PC-9 (cell line): ENCODE measurements around the gene RNASEL. TPM values are rescaled to one million over a fixed set of nuclear protein-coding genes. Genes with fewer than 3 reads are reported as not detected.

Source experiments
- BruUV-seq: library from RNA; stranded (reverse); fragments of 400-500 nt; replicated peaks from 2 replicates; lab custom pipeline; 2021; lab: Mats Ljungman, UMichigan
- CTCF ChIA-PET: fragments of 300-600 bp; sonication (Branson Sonifier 250); formaldehyde crosslinking; loops from one replicate; lab custom pipeline; 2022; ENCODE audit warnings: antibody characterized with exemption; lab: Charles Lee
- POLR2A ChIA-PET: fragments of 300-600 bp; sonication (Branson Sonifier 250); formaldehyde crosslinking; loops from one replicate; lab custom pipeline; 2022; ENCODE audit warnings: antibody characterized with exemption; ENCODE audit not compliant: unreplicated experiment; lab: Charles Lee
- DNase-seq, 2 experiments: peaks; one replicate each; pipeline versions ENCODE4 v3.0.0 to v3.0.0-alpha.2; 2015 to 2022; ENCODE audit warnings: mixed read lengths in 1 of 2
- H2AFZ ChIP-seq: fragments of 200-600 bp; sonication (generic); 2 replicates; pipeline ENCODE4 v1.8.1; 2017; ENCODE audit warnings: antibody characterized with exemption
- H3F3A ChIP-seq: fragments of 200-600 bp; sonication (generic); 2 replicates; pipeline ENCODE4 v1.8.1; 2017; ENCODE audit warnings: antibody characterized with exemption, mild to moderate bottlenecking, low read depth; ENCODE audit not compliant: insufficient read depth
- H3K27ac ChIP-seq: fragments of 200-600 bp; sonication (generic); 2 replicates; pipeline ENCODE4 v1.6.1; 2016; ENCODE audit warnings: mixed run types
- H3K27me3 ChIP-seq: fragments of 200-600 bp; sonication (generic); 2 replicates; pipeline ENCODE4 v1.6.1; 2016; ENCODE audit warnings: low read depth, mixed run types; ENCODE audit not compliant: insufficient read depth
- H3K36me3 ChIP-seq: fragments of 200-600 bp; sonication (generic); 2 replicates; pipeline ENCODE4 v1.6.1; 2016; ENCODE audit warnings: low read depth, mixed run types
- H3K4me1 ChIP-seq: fragments of 200-600 bp; sonication (generic); replicated peaks from 2 replicates; pipeline ENCODE4 v1.6.1; 2016; ENCODE audit warnings: mixed run types; ENCODE audit not compliant: insufficient read depth
- H3K4me2 ChIP-seq: fragments of 200-600 bp; sonication (generic); 2 replicates; pipeline ENCODE4 v1.6.1; 2017; ENCODE audit warnings: mixed run types
- H3K4me3 ChIP-seq: fragments of 200-600 bp; sonication (generic); 2 replicates; pipeline ENCODE4 v1.6.1; 2016; ENCODE audit warnings: mixed run types
- H3K79me2 ChIP-seq: fragments of 200-600 bp; sonication (generic); 2 replicates; pipeline ENCODE4 v1.6.1; 2017; ENCODE audit warnings: low read depth, mixed run types
- H3K9me2 ChIP-seq: fragments of 200-600 bp; sonication (generic); 2 replicates; pipeline ENCODE4 v1.8.1; 2017; ENCODE audit warnings: mild to moderate bottlenecking; ENCODE audit not compliant: insufficient read depth
- H3K9me3 ChIP-seq: fragments of 200-600 bp; sonication (generic); 2 replicates; pipeline ENCODE4 v1.8.1; 2016; ENCODE audit warnings: low read depth; ENCODE audit not compliant: insufficient read depth
- H4K20me1 ChIP-seq: fragments of 200-600 bp; sonication (generic); 2 replicates; pipeline ENCODE4 v1.8.1; 2017; ENCODE audit not compliant: insufficient read depth
- EZH2 ChIP-seq: fragments of 200-600 bp; sonication (generic); IDR thresholded peaks from 2 replicates; pipeline ENCODE4 v1.8.0; 2017; ENCODE audit warnings: antibody characterized with exemption, low read depth
- intact Hi-C: fragments of 100-400 bp; cut with micrococcal nuclease; formaldehyde crosslinking; loops from one replicate; pipeline ENCODE4 v1.10.0; 2022; ENCODE audit not compliant: unreplicated experiment
- total RNA-seq: library from RNA; stranded (reverse); gene quantifications from 2 replicates; pipeline ENCODE4 v1.2.3, GENCODE V29; 2021
- TF ChIP-seq, protein P1 (sequence below): fragments of 200-600 bp; sonication (generic); conservative IDR thresholded peaks from 2 replicates; pipeline ENCODE4 v1.6.1; 2017; ENCODE audit warnings: mixed run types, antibody characterized with exemption, mild to moderate bottlenecking, moderate library complexity

Gene RNASEL
- total RNA-seq, 1 experiment from 2014 or later = 6.3 TPM

DNA sequence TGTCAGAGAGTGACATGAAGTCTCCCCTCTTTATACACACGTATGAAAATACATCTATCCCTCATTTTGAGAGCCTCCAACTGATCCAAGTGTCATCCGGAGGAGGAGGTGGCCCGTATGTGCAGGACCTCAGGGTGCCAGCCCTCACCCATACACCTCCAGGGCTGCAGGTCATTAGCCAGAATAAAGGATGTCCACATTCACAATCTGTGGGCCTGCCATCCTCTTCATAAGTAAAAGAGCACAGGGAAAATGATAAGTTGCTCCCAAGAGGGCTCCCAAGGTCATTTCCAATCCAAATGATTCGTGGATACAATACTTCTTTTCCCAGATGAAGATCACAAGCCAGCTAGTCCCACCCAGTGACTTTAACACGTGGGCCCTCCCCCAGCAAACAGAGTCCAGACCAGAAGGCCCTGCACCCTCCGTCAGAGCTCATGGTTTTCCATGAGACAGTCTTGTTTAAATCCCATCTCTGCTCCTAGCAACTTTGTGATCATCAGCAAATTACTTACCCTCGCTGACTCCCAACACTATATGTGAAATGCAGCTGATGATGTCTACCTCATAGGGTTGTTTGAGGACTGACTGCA is 28.6 kb downstream of the RNASEL start:
- intact Hi-C loops = no loop called here
- Histone ChIP-seq H3K4me3 (no peak overlapping the region), H3K79me2 (no peaks in the 10 kb centered on the region), H3K27ac (no peak overlapping the region), H2AFZ (no peak overlapping the region), H3F3A (no peaks in the 10 kb centered on the region), H4K20me1 (no peaks in the 10 kb centered on the region), H3K27me3 (no peaks in the 10 kb centered on the region), H3K4me1 (no peaks in the 10 kb centered on the region), H3K36me3 (no peaks in the 10 kb centered on the region), H3K9me2 (no peaks in the 10 kb centered on the region), H3K9me3 (0 out of 2 replicates have a peak, but pooled peaks cover 3% of the 10 kb centered on the region), H3K4me2 (no peak overlapping the region)
- TF ChIP-seq EZH2 = no peak
- TF ChIP-seq, protein P1, sequence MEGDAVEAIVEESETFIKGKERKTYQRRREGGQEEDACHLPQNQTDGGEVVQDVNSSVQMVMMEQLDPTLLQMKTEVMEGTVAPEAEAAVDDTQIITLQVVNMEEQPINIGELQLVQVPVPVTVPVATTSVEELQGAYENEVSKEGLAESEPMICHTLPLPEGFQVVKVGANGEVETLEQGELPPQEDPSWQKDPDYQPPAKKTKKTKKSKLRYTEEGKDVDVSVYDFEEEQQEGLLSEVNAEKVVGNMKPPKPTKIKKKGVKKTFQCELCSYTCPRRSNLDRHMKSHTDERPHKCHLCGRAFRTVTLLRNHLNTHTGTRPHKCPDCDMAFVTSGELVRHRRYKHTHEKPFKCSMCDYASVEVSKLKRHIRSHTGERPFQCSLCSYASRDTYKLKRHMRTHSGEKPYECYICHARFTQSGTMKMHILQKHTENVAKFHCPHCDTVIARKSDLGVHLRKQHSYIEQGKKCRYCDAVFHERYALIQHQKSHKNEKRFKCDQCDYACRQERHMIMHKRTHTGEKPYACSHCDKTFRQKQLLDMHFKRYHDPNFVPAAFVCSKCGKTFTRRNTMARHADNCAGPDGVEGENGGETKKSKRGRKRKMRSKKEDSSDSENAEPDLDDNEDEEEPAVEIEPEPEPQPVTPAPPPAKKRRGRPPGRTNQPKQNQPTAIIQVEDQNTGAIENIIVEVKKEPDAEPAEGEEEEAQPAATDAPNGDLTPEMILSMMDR = no peak
- no peak for DNase-seq
- BruUV-seq = no TSS peak
- CTCF ChIA-PET = no interaction called here
- POLR2A ChIA-PET = no interaction called here

DNA sequence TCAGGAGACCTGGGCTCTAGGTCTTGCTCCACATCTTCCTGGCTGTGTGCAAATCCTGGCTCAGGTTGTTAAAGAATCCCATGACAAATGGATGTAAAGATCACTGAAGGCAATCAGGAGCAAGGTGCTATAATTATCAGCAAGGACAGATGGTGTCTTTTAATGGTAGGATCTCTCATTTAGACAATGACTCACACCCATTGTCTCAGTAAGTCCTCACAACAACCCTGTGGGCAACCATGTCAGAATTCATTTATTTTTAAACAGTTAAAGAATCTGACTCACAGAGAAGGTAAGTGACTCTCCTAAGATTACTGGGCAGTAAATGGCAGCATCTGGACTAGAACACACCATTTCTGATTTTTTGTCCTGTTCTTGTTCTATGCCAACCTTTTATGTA is 32.8 kb downstream of the RNASEL start:
- H3F3A ChIP-seq = no peaks in the 10 kb centered on the region
- H2AFZ ChIP-seq = no peak overlapping the region
- H3K9me3 ChIP-seq = 0 out of 2 replicates have a peak, but pooled peaks cover 3% of the 10 kb centered on the region
- no peak for DNase-seq
- TF ChIP-seq, protein P1 = no peak
- no peak for TF ChIP-seq EZH2
- intact Hi-C loops = no loop called here
- no peaks in the 10 kb centered on the region for H3K9me2 ChIP-seq
- POLR2A ChIA-PET = no interaction called here
- no peaks in the 10 kb centered on the region for H3K36me3 ChIP-seq
- BruUV-seq = no TSS peak
- no peaks in the 10 kb centered on the region for H3K4me1 ChIP-seq
- no peak overlapping the region for H3K4me2 ChIP-seq
- H3K79me2 ChIP-seq = no peaks in the 10 kb centered on the region
- H4K20me1 ChIP-seq = no peaks in the 10 kb centered on the region
- no peak overlapping the region for H3K4me3 ChIP-seq
- H3K27ac ChIP-seq = no peak overlapping the region
- no peaks in the 10 kb centered on the region for H3K27me3 ChIP-seq
- CTCF ChIA-PET = no interaction called here

DNA sequence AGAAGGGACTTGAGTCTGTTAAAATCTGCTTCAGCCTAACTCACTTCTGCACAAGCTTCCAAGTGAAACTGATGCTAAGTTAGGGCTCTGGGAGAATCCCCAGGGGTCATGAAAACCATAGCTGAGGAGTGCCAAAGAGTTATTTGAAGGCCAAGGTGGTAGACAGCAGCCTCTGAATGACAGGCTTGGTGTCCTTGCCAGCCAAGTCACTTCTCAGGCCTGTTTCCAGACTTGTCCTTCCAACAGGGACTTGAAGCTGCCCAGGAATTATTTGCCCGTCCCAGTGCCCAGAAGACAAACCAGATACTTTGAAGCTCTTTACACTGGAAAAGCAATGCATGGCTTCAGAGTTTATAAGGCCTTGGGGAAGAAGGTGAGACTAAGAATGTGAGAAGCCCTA is 33.6 kb downstream of the RNASEL start:
- no peaks in the 10 kb centered on the region for H3K27me3 ChIP-seq
- intact Hi-C loops = no loop called here
- no peak overlapping the region for H3K4me3 ChIP-seq
- no peak overlapping the region for H3K4me2 ChIP-seq
- no peaks in the 10 kb centered on the region for H3K9me2 ChIP-seq
- ChIA-PET CTCF (no interaction called here), POLR2A (no interaction called here)
- no peaks in the 10 kb centered on the region for H4K20me1 ChIP-seq
- 0 out of 2 replicates have a peak, but pooled peaks cover 3% of the 10 kb centered on the region for H3K9me3 ChIP-seq
- no peaks in the 10 kb centered on the region for H3K4me1 ChIP-seq
- DNase-seq = no peak
- no TSS peak for BruUV-seq
- H3F3A ChIP-seq = no peaks in the 10 kb centered on the region
- TF ChIP-seq EZH2 = no peak
- TF ChIP-seq, protein P1 = no peak
- H3K27ac ChIP-seq = no peak overlapping the region
- no peak overlapping the region for H2AFZ ChIP-seq
- no peaks in the 10 kb centered on the region for H3K79me2 ChIP-seq
- H3K36me3 ChIP-seq = no peaks in the 10 kb centered on the region
